Lung (tissue), 12 donors: ENCODE data around the gene NET1. TPM values are rescaled to one million over a fixed set of nuclear protein-coding genes. Genes with fewer than 3 reads are reported as not detected.

Experiments
- ATAC-seq: fragments of 200-7000 bp; cut with Tn5 transposase; one replicate; pipeline ENCODE4 v1.9.1; 2020; ENCODE audit warnings: moderate number of reproducible peaks; ENCODE audit not compliant: insufficient read depth, low FRiP score
- DNase-seq, 3 donors: peaks; one replicate each; pipeline ENCODE4 v3.0.0-alpha.2; 2013 to 2017
- H3K27ac ChIP-seq, 2 donors: one replicate each; pipeline ENCODE4 v1.5.1; 2013; ENCODE audit warnings: mild to moderate bottlenecking in 2 of 2, moderate library complexity in 2 of 2, control low read depth in 1 of 2, inconsistent platforms in 1 of 2, low read depth in 1 of 2, low read length in 1 of 2
- H3K27me3 ChIP-seq, 3 donors: one replicate each; pipeline ENCODE4 v1.5.1; 2013; ENCODE audit warnings: low read length in 2 of 3; ENCODE audit not compliant: control insufficient read depth in 3 of 3, insufficient read depth in 3 of 3
- H3K36me3 ChIP-seq, 4 donors: one replicate each; pipeline ENCODE4 v1.5.1; 2013; ENCODE audit warnings: low read length in 4 of 4, mild to moderate bottlenecking in 1 of 4, moderate library complexity in 1 of 4; ENCODE audit not compliant: control insufficient read depth in 4 of 4, insufficient read depth in 4 of 4
- H3K4me1 ChIP-seq, 5 donors: one replicate each; pipeline ENCODE4 v1.5.1; 2013; ENCODE audit warnings: low read length in 5 of 5, mild to moderate bottlenecking in 2 of 5, moderate library complexity in 1 of 5; ENCODE audit not compliant: control insufficient read depth in 5 of 5, insufficient read depth in 5 of 5
- H3K4me3 ChIP-seq: one replicate; pipeline ENCODE4 v1.5.1; 2013; ENCODE audit warnings: mild to moderate bottlenecking, control low read depth, moderate library complexity
- H3K9ac ChIP-seq, 2 donors: one replicate each; pipeline ENCODE4 v1.5.1; 2013; ENCODE audit warnings: low read length in 2 of 2, control low read depth in 1 of 2; ENCODE audit not compliant: insufficient read depth in 1 of 2
- H3K9me3 ChIP-seq, 4 donors: one replicate each; pipeline ENCODE4 v1.5.1; 2013; ENCODE audit warnings: low read length in 3 of 4, mild to moderate bottlenecking in 1 of 4, moderate library complexity in 1 of 4; ENCODE audit not compliant: control insufficient read depth in 4 of 4, insufficient read depth in 3 of 4
- WGBS, 2 donors: extraction: QIAGEN DNeasy Blood & Tissue Kit; methylation state at CpG; one replicate each; pipeline ENCODE4 v1.1.7; 2013; 5-methylcytosine and 5-hydroxymethylcytosine counted together
- polyA plus RNA-seq, 2 donors: library from polyadenylated mRNA; stranded (reverse); fragments of 200-250 nt; gene quantifications; one replicate each; pipeline ENCODE4 v1.2.1, GENCODE V29; 2013
- total RNA-seq, 2 donors: library from RNA; depleted of rRNA in 1 of 2; stranded (reverse); fragments of >200 nt in 1 of 2; gene quantifications; one replicate each; pipeline ENCODE4 v1.2.1, GENCODE V29; 2014 to 2021
- TF ChIP-seq, protein P1 (sequence below): IDR thresholded peaks from 2 replicates; pipeline ENCODE4 v1.5.1; 2012; ENCODE audit warnings: mild to moderate bottlenecking; ENCODE audit errors: control extremely low read depth, extremely low read depth
- donor health status: control.
- donor health status: control.
- donor health status: Bipolar disorder and iron deficiency.
- donor health status: healthy.
- donor health status: DM: yes; HTN: yes; CAD: no.

The NET1 gene
- total and polyA plus RNA-seq, 4 donors, result 17.4 to 98.7 (median 35.9) TPM

DNA sequence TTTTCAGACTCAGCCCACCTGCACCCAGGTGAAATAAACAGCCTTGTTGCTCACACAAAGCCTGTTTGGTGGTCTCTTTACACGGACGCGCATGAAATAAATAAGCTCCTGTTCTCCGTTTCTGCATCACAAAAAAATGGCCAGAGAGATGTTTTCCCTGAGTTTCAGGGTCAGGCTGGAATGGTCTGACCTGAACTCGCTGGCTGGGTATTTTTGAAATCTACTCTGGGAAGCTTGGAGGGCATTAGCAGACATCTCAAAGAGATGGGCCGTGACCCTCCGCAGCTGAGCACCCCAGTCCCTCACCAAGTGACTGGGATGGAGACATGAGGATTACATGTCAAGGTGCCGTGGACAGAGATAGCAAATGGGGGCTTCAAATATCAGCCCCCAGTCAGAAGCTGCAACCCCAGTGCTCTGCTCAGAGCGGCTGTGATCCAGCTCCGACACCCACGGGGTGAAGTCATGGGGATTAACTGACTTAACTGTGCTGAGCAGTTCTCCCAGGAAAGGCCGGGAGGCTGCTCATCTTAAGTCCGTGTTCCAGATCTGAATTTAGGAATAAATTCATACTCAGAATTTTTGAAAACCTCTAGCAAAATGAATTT is 64.7 kb downstream of the NET1 start:
- H3K9ac ChIP-seq, result no peak overlapping the region
- TF ChIP-seq, protein P1, sequence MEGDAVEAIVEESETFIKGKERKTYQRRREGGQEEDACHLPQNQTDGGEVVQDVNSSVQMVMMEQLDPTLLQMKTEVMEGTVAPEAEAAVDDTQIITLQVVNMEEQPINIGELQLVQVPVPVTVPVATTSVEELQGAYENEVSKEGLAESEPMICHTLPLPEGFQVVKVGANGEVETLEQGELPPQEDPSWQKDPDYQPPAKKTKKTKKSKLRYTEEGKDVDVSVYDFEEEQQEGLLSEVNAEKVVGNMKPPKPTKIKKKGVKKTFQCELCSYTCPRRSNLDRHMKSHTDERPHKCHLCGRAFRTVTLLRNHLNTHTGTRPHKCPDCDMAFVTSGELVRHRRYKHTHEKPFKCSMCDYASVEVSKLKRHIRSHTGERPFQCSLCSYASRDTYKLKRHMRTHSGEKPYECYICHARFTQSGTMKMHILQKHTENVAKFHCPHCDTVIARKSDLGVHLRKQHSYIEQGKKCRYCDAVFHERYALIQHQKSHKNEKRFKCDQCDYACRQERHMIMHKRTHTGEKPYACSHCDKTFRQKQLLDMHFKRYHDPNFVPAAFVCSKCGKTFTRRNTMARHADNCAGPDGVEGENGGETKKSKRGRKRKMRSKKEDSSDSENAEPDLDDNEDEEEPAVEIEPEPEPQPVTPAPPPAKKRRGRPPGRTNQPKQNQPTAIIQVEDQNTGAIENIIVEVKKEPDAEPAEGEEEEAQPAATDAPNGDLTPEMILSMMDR, result no peak

DNA sequence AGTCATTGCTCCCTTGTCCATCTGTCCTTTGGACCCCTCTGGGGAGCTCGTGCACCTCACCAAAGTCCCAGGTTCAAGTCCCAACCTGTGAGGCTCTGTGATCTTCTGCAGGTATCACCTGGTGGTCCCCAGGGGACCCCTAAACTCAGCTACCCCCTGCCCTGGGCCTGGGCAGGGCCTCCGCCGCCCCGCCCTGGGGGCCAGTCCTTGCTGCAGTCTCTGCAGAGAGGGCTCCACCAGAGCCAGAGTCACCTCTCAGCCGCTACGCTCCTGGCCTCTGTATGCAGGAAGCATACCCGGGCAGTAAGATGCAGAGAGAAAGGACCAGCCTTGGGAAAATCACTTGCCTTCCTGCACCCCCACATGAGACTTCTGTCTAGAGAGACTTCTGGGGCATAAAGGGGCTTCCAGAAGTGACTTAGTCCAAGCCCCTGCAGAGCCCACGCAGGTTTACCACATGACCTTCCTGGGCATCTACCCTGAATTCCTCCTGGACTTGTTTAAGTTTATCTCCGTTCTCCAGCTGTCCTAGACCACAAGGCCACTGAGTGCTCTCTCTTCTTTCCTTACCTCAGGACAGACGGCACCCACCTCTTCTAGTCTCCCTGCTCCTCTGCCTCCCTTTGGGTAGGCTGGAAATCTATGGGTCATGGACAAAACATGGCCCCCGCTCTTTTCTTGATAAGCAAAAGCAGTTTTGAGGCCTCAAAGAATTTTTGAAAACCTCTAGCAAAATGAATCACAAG is 65.8 kb downstream of the NET1 start:
- Histone ChIP-seq H3K4me1 (no peaks in the 10 kb centered on the region), H3K27ac (no peak overlapping the region)
- WGBS, 2 donors, result 95% methylated on average over 11 of the region's 11 CpGs

More for the DNA sequence above, 64.7 kb downstream of the NET1 start:
- 94 to 95% methylated on average over 13 of the region's 13 CpGs for WGBS, 2 donors
- Histone ChIP-seq H3K36me3 (no peaks in the 10 kb centered on the region), H3K27ac (no peak overlapping the region), H3K27me3 (no peaks in the 10 kb centered on the region), H3K4me3 (no peak overlapping the region), H3K9me3 (no peaks in the 10 kb centered on the region), H3K4me1 (no peaks in the 10 kb centered on the region)
- DNase-seq (no peak), ATAC-seq (no peak)

DNA sequence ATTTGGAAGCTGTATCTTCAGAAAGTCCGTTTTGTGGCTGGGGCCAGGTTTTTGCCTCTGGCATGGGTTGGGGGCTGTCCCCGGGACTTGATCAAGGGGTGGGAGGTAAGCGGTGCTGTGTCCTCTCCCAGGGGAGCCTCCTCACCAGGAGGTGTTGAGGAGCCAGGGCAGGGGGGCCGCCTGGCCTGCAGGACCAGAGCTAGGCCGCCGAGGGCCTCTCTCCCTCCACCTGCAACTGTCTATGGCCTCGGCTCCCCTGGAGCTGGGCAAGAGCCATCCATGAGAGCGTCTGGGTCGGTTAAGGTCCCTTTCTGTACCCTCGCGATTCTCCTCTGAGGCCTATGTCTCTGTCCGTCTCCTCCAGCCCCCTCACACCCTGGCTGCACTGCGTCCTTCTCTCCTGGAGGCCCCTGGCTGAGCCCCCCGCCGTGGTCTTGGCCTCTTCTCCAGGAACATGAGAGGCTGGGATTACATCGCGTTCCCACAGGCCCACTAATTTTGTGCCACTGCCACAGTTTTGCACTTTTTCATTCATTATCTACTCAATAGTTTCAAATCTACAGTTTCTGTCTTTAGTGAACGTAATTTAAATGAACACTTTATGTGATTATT is 66.4 kb downstream of the NET1 start:
- no peaks in the 10 kb centered on the region for H3K4me1 ChIP-seq
- H3K9ac ChIP-seq, result no peak overlapping the region
- H3K27me3 ChIP-seq, result no peaks in the 10 kb centered on the region
- DNase-seq (no peak), ATAC-seq (no peak)
- H3K4me3 ChIP-seq, result no peak overlapping the region
- H3K9me3 ChIP-seq, result no peaks in the 10 kb centered on the region
- TF ChIP-seq, protein P1, result no peak
- H3K27ac ChIP-seq, result no peak overlapping the region
- H3K36me3 ChIP-seq, result no peaks in the 10 kb centered on the region
- WGBS, 2 donors, result 94 to 95% methylated on average over 18 of the region's 18 CpGs

More for the DNA sequence above, 65.8 kb downstream of the NET1 start:
- H3K27me3 ChIP-seq, result no peaks in the 10 kb centered on the region
- H3K4me3 ChIP-seq, result no peak overlapping the region
- ATAC-seq (no peak), DNase-seq (no peak)
- H3K9ac ChIP-seq, result no peak overlapping the region
- TF ChIP-seq, protein P1, result no peak
- no peaks in the 10 kb centered on the region for H3K36me3 ChIP-seq
- H3K9me3 ChIP-seq, result no peaks in the 10 kb centered on the region
